Measurements from ENCODE around the gene CAPN2.
"Not testable (repeated sequence)": the region's sequence is repeated elsewhere in the genome, so short reads cannot be mapped to it uniquely, and the experiment has no call there.

CAPN2 gene

GRCh38 chr1:223802032-223802431, 89.7 kb downstream of the CAPN2 start:
- H3K79me2 ChIP-seq (ENCODE audit: low read length): no peaks in the 10 kb centered on the region
- H3K36me3 ChIP-seq (replicated peaks; ENCODE audit: insufficient read depth, low read length): no peaks in the 10 kb centered on the region
- H3K9ac ChIP-seq (ENCODE audit: low read length): no peak overlapping the region
- no peak for DNase-seq
- no peak overlapping the region for H3K4me3 ChIP-seq (ENCODE audit: low read length)
- no peaks in the 10 kb centered on the region for H3K9me2 ChIP-seq (replicated peaks; ENCODE audit: insufficient read depth, low read length)
- no peaks in the 10 kb centered on the region for H3K4me1 ChIP-seq (ENCODE audit: low read length)
- no peaks in the 10 kb centered on the region for H4K20me1 ChIP-seq (ENCODE audit: insufficient read depth, low read length)
- TF ChIP-seq CTCF (IDR thresholded peaks at IDR 0.05; ENCODE audit: low read length) (no peak), EZH2phosphoT487 (IDR thresholded peaks at IDR 0.05; ENCODE audit: low read length) (no peak), EZH2 (optimal IDR thresholded peaks at IDR 0.05; ENCODE audit: low read depth, low read length) (no peak)
- no peak overlapping the region for H3K4me2 ChIP-seq (ENCODE audit: low read depth, low read length)
- no peaks in the 10 kb centered on the region for H3K9me3 ChIP-seq (replicated peaks; ENCODE audit: insufficient read depth, low read length)
- H2AFZ ChIP-seq (ENCODE audit: low read length): no peak overlapping the region
- no peaks in the 10 kb centered on the region for H3K27me3 ChIP-seq (replicated peaks; ENCODE audit: insufficient read depth, low read length)
- no peaks in the 10 kb centered on the region for H3F3A ChIP-seq (ENCODE audit: insufficient read depth, low read length)
- no peak overlapping the region for H3K27ac ChIP-seq (ENCODE audit: low read length)

- no peaks in the 10 kb centered on the region for H3K27me3 ChIP-seq (replicated peaks; ENCODE audit: insufficient read depth, low read length)
- H3F3A ChIP-seq (ENCODE audit: insufficient read depth, low read length): no peaks in the 10 kb centered on the region
- H3K4me1 ChIP-seq (ENCODE audit: low read length): no peaks in the 10 kb centered on the region
- H3K4me3 ChIP-seq (ENCODE audit: low read length): no peak overlapping the region
- no peaks in the 10 kb centered on the region for H3K9me3 ChIP-seq (replicated peaks; ENCODE audit: insufficient read depth, low read length)
- no peak overlapping the region for H3K27ac ChIP-seq (ENCODE audit: low read length)
- no peaks in the 10 kb centered on the region for H3K79me2 ChIP-seq (ENCODE audit: low read length)
- TF ChIP-seq EZH2 (optimal IDR thresholded peaks at IDR 0.05; ENCODE audit: low read depth, low read length): no peak
- no peak overlapping the region for H3K4me2 ChIP-seq (ENCODE audit: low read depth, low read length)
- no peak overlapping the region for H2AFZ ChIP-seq (ENCODE audit: low read length)
- no peaks in the 10 kb centered on the region for H3K36me3 ChIP-seq (replicated peaks; ENCODE audit: insufficient read depth, low read length)
- no peaks in the 10 kb centered on the region for H3K9me2 ChIP-seq (replicated peaks; ENCODE audit: insufficient read depth, low read length)
- no peaks in the 10 kb centered on the region for H4K20me1 ChIP-seq (ENCODE audit: insufficient read depth, low read length)
- H3K9ac ChIP-seq (ENCODE audit: low read length): no peak overlapping the region
- DNase-seq: no peak
These were observed 90.3 kb downstream of the CAPN2 start for GRCh38 chr1:223802602-223803001.

- Histone ChIP-seq H2AFZ (ENCODE audit: low read length) (no peak overlapping the region), H3K9me3 (replicated peaks; ENCODE audit: insufficient read depth, low read length) (no peaks in the 10 kb centered on the region), H3F3A (ENCODE audit: insufficient read depth, low read length) (no peaks in the 10 kb centered on the region), H4K20me1 (ENCODE audit: insufficient read depth, low read length) (no peaks in the 10 kb centered on the region), H3K9ac (ENCODE audit: low read length) (no peak overlapping the region), H3K27ac (ENCODE audit: low read length) (no peak overlapping the region), H3K4me1 (ENCODE audit: low read length) (no peaks in the 10 kb centered on the region), H3K79me2 (ENCODE audit: low read length) (no peaks in the 10 kb centered on the region), H3K9me2 (replicated peaks; ENCODE audit: insufficient read depth, low read length) (no peaks in the 10 kb centered on the region), H3K36me3 (replicated peaks; ENCODE audit: insufficient read depth, low read length) (no peaks in the 10 kb centered on the region), H3K27me3 (replicated peaks; ENCODE audit: insufficient read depth, low read length) (no peaks in the 10 kb centered on the region), H3K4me3 (ENCODE audit: low read length) (no peak overlapping the region), H3K4me2 (ENCODE audit: low read depth, low read length) (no peak overlapping the region)
- TF ChIP-seq EZH2phosphoT487 (IDR thresholded peaks at IDR 0.05; ENCODE audit: low read length) (no peak), EZH2 (optimal IDR thresholded peaks at IDR 0.05; ENCODE audit: low read depth, low read length) (no peak)
- no peak for DNase-seq
These were observed 90.9 kb downstream of the CAPN2 start for GRCh38 chr1:223803211-223803610.

- not testable (repeated sequence) for H2AFZ ChIP-seq (ENCODE audit: low read length); H4K20me1 ChIP-seq (ENCODE audit: insufficient read depth, low read length); H3K9me2 ChIP-seq (replicated peaks; ENCODE audit: insufficient read depth, low read length); H3K4me2 ChIP-seq (ENCODE audit: low read depth, low read length); H3K4me1 ChIP-seq (ENCODE audit: low read length); H3F3A ChIP-seq (ENCODE audit: insufficient read depth, low read length); H3K27ac ChIP-seq (ENCODE audit: low read length); H3K79me2 ChIP-seq (ENCODE audit: low read length); H3K27me3 ChIP-seq (replicated peaks; ENCODE audit: insufficient read depth, low read length); DNase-seq; H3K9ac ChIP-seq (ENCODE audit: low read length); H3K36me3 ChIP-seq (replicated peaks; ENCODE audit: insufficient read depth, low read length); H3K4me3 ChIP-seq (ENCODE audit: low read length); H3K9me3 ChIP-seq (replicated peaks; ENCODE audit: insufficient read depth, low read length)
These were observed 97.6 kb downstream of the CAPN2 start for GRCh38 chr1:223809905-223810304.

- no peak overlapping the region for H3K4me2 ChIP-seq (ENCODE audit: low read depth, low read length)
- no peak overlapping the region for H3K4me3 ChIP-seq (ENCODE audit: low read length)
- no peaks in the 10 kb centered on the region for H3K4me1 ChIP-seq (ENCODE audit: low read length)
- no peaks in the 10 kb centered on the region for H3K9me2 ChIP-seq (replicated peaks; ENCODE audit: insufficient read depth, low read length)
- no peaks in the 10 kb centered on the region for H3K36me3 ChIP-seq (replicated peaks; ENCODE audit: insufficient read depth, low read length)
- no peaks in the 10 kb centered on the region for H3F3A ChIP-seq (ENCODE audit: insufficient read depth, low read length)
- TF ChIP-seq CTCF (IDR thresholded peaks at IDR 0.05; ENCODE audit: low read length): no peak
- TF ChIP-seq EZH2phosphoT487 (IDR thresholded peaks at IDR 0.05; ENCODE audit: low read length): no peak
- TF ChIP-seq EZH2 (optimal IDR thresholded peaks at IDR 0.05; ENCODE audit: low read depth, low read length): no peak
- no peaks in the 10 kb centered on the region for H3K79me2 ChIP-seq (ENCODE audit: low read length)
- no peak overlapping the region for H2AFZ ChIP-seq (ENCODE audit: low read length)
- H3K27me3 ChIP-seq (replicated peaks; ENCODE audit: insufficient read depth, low read length): no peaks in the 10 kb centered on the region
- no peak overlapping the region for H3K9ac ChIP-seq (ENCODE audit: low read length)
- no peaks in the 10 kb centered on the region for H4K20me1 ChIP-seq (ENCODE audit: insufficient read depth, low read length)
- H3K27ac ChIP-seq (ENCODE audit: low read length): no peak overlapping the region
- no peak for DNase-seq
- no peaks in the 10 kb centered on the region for H3K9me3 ChIP-seq (replicated peaks; ENCODE audit: insufficient read depth, low read length)
These were observed 98.2 kb downstream of the CAPN2 start for GRCh38 chr1:223810586-223810985.
